ENCODE results near the gene PCYOX1L. TPM values are rescaled to one million over a fixed set of nuclear protein-coding genes. Genes with fewer than 3 reads are reported as not detected.
"Not testable (repeated sequence)": the region's sequence is repeated elsewhere in the genome, so short reads cannot be mapped to it uniquely, and the experiment has no call there.

Gene PCYOX1L
- total and polyA plus RNA-seq, 2 experiments from 2014 or later, result 6.7 to 14.7 TPM

GRCh38 chr5:149389552-149390495 is 32.0 kb downstream of the PCYOX1L start:
- Histone ChIP-seq H4K20me1 (replicated peaks; ENCODE audit: insufficient read depth) (no peaks in the 10 kb centered on the region), H3K27me3 (ENCODE audit: insufficient read depth) (no peaks in the 10 kb centered on the region), H2AFZ (no peak overlapping the region), H3K27ac (ENCODE audit: low read depth) (no peak overlapping the region), H3F3A (replicated peaks; ENCODE audit: low read depth) (no peaks in the 10 kb centered on the region), H3K4me3 (no peak overlapping the region), H3K4me1 (ENCODE audit: insufficient read depth) (no peaks in the 10 kb centered on the region), H3K79me2 (replicated peaks; ENCODE audit: insufficient read depth) (no peaks in the 10 kb centered on the region), H3K36me3 (ENCODE audit: insufficient read depth) (no peaks in the 10 kb centered on the region), H3K4me2 (no peak overlapping the region), H3K9me2 (ENCODE audit: insufficient read depth) (no peaks in the 10 kb centered on the region)
- Mint-ChIP-seq H3K4me3 (no peak overlapping the region), H3K27me3 (ENCODE audit: insufficient read depth, low read depth, poor library complexity) (peaks cover 5% of the 10 kb centered on the region), H3K27ac (no peak overlapping the region; the same call in 1 of the 2 replicates), H3K4me1 (no peaks in the 10 kb centered on the region), H3K36me3 (ENCODE audit: low read depth) (no peaks in the 10 kb centered on the region), H3K9me3 (no peaks in the 10 kb centered on the region)
- no peak for DNase-seq (ENCODE audit: low spot score)
- no peak for ATAC-seq
- TF ChIP-seq, protein P1, sequence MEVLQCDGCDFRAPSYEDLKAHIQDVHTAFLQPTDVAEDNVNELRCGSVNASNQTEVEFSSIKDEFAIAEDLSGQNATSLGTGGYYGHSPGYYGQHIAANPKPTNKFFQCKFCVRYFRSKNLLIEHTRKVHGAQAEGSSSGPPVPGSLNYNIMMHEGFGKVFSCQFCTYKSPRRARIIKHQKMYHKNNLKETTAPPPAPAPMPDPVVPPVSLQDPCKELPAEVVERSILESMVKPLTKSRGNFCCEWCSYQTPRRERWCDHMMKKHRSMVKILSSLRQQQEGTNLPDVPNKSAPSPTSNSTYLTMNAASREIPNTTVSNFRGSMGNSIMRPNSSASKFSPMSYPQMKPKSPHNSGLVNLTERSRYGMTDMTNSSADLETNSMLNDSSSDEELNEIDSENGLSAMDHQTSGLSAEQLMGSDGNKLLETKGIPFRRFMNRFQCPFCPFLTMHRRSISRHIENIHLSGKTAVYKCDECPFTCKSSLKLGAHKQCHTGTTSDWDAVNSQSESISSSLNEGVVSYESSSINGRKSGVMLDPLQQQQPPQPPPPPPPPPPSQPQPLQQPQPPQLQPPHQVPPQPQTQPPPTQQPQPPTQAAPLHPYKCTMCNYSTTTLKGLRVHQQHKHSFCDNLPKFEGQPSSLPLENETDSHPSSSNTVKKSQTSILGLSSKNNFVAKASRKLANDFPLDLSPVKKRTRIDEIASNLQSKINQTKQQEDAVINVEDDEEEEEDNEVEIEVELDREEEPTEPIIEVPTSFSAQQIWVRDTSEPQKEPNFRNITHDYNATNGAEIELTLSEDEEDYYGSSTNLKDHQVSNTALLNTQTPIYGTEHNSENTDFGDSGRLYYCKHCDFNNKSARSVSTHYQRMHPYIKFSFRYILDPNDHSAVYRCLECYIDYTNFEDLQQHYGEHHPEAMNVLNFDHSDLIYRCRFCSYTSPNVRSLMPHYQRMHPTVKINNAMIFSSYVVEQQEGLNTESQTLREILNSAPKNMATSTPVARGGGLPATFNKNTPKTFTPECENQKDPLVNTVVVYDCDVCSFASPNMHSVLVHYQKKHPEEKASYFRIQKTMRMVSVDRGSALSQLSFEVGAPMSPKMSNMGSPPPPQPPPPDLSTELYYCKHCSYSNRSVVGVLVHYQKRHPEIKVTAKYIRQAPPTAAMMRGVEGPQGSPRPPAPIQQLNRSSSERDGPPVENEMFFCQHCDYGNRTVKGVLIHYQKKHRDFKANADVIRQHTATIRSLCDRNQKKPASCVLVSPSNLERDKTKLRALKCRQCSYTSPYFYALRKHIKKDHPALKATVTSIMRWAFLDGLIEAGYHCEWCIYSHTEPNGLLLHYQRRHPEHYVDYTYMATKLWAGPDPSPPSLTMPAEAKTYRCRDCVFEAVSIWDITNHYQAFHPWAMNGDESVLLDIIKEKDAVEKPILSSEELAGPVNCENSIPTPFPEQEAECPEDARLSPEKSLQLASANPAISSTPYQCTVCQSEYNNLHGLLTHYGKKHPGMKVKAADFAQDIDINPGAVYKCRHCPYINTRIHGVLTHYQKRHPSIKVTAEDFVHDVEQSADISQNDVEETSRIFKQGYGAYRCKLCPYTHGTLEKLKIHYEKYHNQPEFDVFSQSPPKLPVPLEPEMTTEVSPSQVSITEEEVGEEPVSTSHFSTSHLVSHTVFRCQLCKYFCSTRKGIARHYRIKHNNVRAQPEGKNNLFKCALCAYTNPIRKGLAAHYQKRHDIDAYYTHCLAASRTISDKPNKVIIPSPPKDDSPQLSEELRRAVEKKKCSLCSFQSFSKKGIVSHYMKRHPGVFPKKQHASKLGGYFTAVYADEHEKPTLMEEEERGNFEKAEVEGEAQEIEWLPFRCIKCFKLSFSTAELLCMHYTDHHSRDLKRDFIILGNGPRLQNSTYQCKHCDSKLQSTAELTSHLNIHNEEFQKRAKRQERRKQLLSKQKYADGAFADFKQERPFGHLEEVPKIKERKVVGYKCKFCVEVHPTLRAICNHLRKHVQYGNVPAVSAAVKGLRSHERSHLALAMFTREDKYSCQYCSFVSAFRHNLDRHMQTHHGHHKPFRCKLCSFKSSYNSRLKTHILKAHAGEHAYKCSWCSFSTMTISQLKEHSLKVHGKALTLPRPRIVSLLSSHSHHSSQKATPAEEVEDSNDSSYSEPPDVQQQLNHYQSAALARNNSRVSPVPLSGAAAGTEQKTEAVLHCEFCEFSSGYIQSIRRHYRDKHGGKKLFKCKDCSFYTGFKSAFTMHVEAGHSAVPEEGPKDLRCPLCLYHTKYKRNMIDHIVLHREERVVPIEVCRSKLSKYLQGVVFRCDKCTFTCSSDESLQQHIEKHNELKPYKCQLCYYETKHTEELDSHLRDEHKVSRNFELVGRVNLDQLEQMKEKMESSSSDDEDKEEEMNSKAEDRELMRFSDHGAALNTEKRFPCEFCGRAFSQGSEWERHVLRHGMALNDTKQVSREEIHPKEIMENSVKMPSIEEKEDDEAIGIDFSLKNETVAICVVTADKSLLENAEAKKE (CRISPR knock-in tag; IDR thresholded peaks at IDR 0.05), result no peak
- TF ChIP-seq, protein P2, sequence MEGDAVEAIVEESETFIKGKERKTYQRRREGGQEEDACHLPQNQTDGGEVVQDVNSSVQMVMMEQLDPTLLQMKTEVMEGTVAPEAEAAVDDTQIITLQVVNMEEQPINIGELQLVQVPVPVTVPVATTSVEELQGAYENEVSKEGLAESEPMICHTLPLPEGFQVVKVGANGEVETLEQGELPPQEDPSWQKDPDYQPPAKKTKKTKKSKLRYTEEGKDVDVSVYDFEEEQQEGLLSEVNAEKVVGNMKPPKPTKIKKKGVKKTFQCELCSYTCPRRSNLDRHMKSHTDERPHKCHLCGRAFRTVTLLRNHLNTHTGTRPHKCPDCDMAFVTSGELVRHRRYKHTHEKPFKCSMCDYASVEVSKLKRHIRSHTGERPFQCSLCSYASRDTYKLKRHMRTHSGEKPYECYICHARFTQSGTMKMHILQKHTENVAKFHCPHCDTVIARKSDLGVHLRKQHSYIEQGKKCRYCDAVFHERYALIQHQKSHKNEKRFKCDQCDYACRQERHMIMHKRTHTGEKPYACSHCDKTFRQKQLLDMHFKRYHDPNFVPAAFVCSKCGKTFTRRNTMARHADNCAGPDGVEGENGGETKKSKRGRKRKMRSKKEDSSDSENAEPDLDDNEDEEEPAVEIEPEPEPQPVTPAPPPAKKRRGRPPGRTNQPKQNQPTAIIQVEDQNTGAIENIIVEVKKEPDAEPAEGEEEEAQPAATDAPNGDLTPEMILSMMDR (conservative IDR thresholded peaks at IDR 0.05; ENCODE audit: low read depth in 2 of 2), result no peak
- TF ChIP-seq EZH2phosphoT487 (IDR thresholded peaks at IDR 0.05; ENCODE audit: unreplicated experiment) (no peak), ZNF331 (CRISPR knock-in tag; IDR thresholded peaks at IDR 0.05; ENCODE audit: low read depth) (no peak), JUNB (IDR thresholded peaks at IDR 0.05; ENCODE audit: unreplicated experiment) (no peak)

DNA sequence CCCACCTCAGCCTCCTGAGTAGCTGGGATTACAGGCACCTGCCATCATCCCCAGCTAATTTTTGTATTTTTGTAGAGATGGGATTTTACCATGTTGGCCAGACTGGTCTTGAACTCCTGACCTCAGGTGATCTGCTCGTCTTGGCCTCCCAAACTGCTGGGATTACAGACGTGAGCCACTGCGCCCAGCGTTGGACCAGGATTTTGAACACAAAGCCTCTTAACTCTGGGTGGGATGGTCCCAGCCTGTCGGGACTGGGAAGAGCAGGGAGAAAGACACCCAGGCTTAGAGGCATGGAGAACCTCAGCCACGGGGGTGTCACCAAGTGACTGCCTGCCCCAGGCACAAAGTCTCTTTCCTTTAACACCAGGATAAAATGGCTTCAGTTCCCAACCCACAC is 33.2 kb downstream of the PCYOX1L start:
- not testable (repeated sequence) for H4K20me1 ChIP-seq (replicated peaks; ENCODE audit: insufficient read depth); DNase-seq (ENCODE audit: low spot score); H3K27me3 ChIP-seq (ENCODE audit: insufficient read depth); H3K36me3 ChIP-seq (ENCODE audit: insufficient read depth); H3K4me1 Mint-ChIP-seq; H3K4me3 Mint-ChIP-seq; H3K9me2 ChIP-seq (ENCODE audit: insufficient read depth); H3K9me3 Mint-ChIP-seq; H3F3A ChIP-seq (replicated peaks; ENCODE audit: low read depth); H2AFZ ChIP-seq; H3K79me2 ChIP-seq (replicated peaks; ENCODE audit: insufficient read depth); H3K27ac ChIP-seq (ENCODE audit: low read depth); ATAC-seq; H3K27me3 Mint-ChIP-seq (ENCODE audit: insufficient read depth, low read depth, poor library complexity); H3K27ac Mint-ChIP-seq; H3K4me2 ChIP-seq; H3K36me3 Mint-ChIP-seq (ENCODE audit: low read depth); H3K4me1 ChIP-seq (ENCODE audit: insufficient read depth); H3K4me3 ChIP-seq

All from GM23338 (cell line).